Measurements from ENCODE around the gene CDH13. TPM values are rescaled to one million over a fixed set of nuclear protein-coding genes. Genes with fewer than 3 reads are reported as not detected.

Gene CDH13
- total and polyA plus RNA-seq, 2 of the 8 experiments (the other 6 are each of a cell fraction or from before 2014, with no cell fraction given), result 2.3 to 2.4 TPM

DNA sequence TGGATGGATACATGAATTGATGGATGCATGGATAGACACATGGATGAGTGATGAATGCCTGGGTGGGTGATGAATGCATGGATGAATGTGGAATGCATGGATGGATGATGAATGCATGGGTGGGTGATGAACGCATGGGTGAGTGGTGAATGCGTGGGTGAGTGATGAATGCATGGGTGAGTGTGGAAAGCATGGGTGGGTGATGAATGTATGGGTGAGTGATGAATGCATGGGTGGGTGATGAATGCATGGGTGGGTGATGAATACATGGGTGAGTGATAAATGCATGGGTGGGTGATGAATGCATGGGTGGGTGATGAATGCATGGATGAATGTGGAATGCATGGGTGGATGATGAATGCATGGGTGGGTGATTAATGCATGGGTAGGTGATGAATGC, 1097.1 kb downstream of the CDH13 start (continued):
- TF ChIP-seq, protein P1, sequence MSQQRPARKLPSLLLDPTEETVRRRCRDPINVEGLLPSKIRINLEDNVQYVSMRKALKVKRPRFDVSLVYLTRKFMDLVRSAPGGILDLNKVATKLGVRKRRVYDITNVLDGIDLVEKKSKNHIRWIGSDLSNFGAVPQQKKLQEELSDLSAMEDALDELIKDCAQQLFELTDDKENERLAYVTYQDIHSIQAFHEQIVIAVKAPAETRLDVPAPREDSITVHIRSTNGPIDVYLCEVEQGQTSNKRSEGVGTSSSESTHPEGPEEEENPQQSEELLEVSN (IDR thresholded peaks at IDR 0.05), result no peak
- TF ChIP-seq EZH2 (IDR thresholded peaks at IDR 0.05; ENCODE audit: low read depth, low read length, severe bottlenecking), result no peak
- no peak for TF ChIP-seq PHF8 (conservative IDR thresholded peaks at IDR 0.05; ENCODE audit: low read depth, low read length)
